SK-N-SH treated with all-trans-retinoic acid at 6 μM for 48 hours (cell line): ENCODE data around the gene ID3.

Experiments used
- ATAC-seq: fragments of 200-7000 bp; cut with Tn5 transposase; 3 replicates; pipeline ENCODE4 v1.9.1; 2020; ENCODE audit warnings: mild to moderate bottlenecking, moderate library complexity
- ARNTL ChIP-seq: fragments of 450-650 bp; formaldehyde crosslinking; IDR thresholded peaks from 2 replicates; pipeline ENCODE4 v1.5.0; 2020; ENCODE audit warnings: low read depth, mild to moderate bottlenecking, moderate library complexity, borderline replicate concordance
- BACH2 ChIP-seq: fragments of 250-450 bp; sonication (Bioruptor Pico); IDR thresholded peaks from 2 replicates; pipeline ENCODE4 v1.9.0; 2021; ENCODE audit warnings: mild to moderate bottlenecking, borderline replicate concordance
- CREB5 ChIP-seq: fragments of 250-450 bp; sonication (Bioruptor Pico); IDR thresholded peaks from 2 replicates; pipeline ENCODE4 v1.5.1; 2020; ENCODE audit warnings: low read depth, mild to moderate bottlenecking, moderate library complexity
- CSDC2 ChIP-seq: fragments of 250-450 bp; sonication (Bioruptor Pico); IDR thresholded peaks from 2 replicates; pipeline ENCODE4 v1.5.0; 2020; ENCODE audit warnings: mild to moderate bottlenecking, moderate library complexity
- ESRRG ChIP-seq: fragments of 250-450 bp; sonication (Bioruptor Pico); IDR thresholded peaks from 2 replicates; pipeline ENCODE4 v1.6.1; 2021; ENCODE audit warnings: mild to moderate bottlenecking
- ISL1 ChIP-seq: fragments of 250-450 bp; sonication (Bioruptor Pico); IDR thresholded peaks from 2 replicates; pipeline ENCODE4 v2.1.2; 2022; ENCODE audit warnings: mild to moderate bottlenecking, moderate library complexity
- OSR1 ChIP-seq: fragments of 250-450 bp; sonication (Bioruptor Pico); IDR thresholded peaks from 2 replicates; pipeline ENCODE4 v1.8.0; 2022; ENCODE audit warnings: moderate library complexity, mild to moderate bottlenecking, inconsistent platforms
- POU6F1 ChIP-seq: fragments of 250-450 bp; sonication (Bioruptor Pico); IDR thresholded peaks from 2 replicates; pipeline ENCODE4 v1.8.0; 2021; ENCODE audit warnings: low read depth, mild to moderate bottlenecking, moderate library complexity, borderline replicate concordance
- PPARA ChIP-seq: fragments of 250-450 bp; sonication (Bioruptor Pico); IDR thresholded peaks from 2 replicates; pipeline ENCODE4 v1.5.0; 2020; ENCODE audit warnings: mild to moderate bottlenecking, borderline replicate concordance
- RARB ChIP-seq: fragments of 250-450 bp; sonication (Bioruptor Pico); IDR thresholded peaks from 2 replicates; pipeline ENCODE4 v1.8.0; 2021; ENCODE audit warnings: mild to moderate bottlenecking, moderate library complexity
- TOX ChIP-seq: fragments of 250-450 bp; sonication (Bioruptor Pico); IDR thresholded peaks from 2 replicates; pipeline ENCODE4 v1.8.0; 2021; ENCODE audit warnings: mild to moderate bottlenecking, moderate library complexity, borderline replicate concordance
- TSHZ2 ChIP-seq: fragments of 250-450 bp; sonication (Bioruptor Pico); IDR thresholded peaks from 2 replicates; pipeline ENCODE4 v1.5.0; 2020; ENCODE audit warnings: mild to moderate bottlenecking, moderate library complexity
- ZC3H10 ChIP-seq: fragments of 250-450 bp; sonication (Bioruptor Pico); IDR thresholded peaks from 2 replicates; pipeline ENCODE4 v1.5.1; 2021; ENCODE audit warnings: mild to moderate bottlenecking, moderate library complexity
- ZFP30 ChIP-seq: fragments of 450-650 bp; formaldehyde crosslinking; IDR thresholded peaks from 2 replicates; pipeline ENCODE4 v1.5.0; 2022; ENCODE audit warnings: mild to moderate bottlenecking, moderate library complexity
- ZNF565 ChIP-seq: fragments of 450-650 bp; formaldehyde crosslinking; conservative IDR thresholded peaks from 2 replicates; pipeline ENCODE4 v1.5.0; 2020; ENCODE audit warnings: low read depth, mild to moderate bottlenecking, moderate library complexity
- ZNF70 ChIP-seq: fragments of 450-650 bp; formaldehyde crosslinking; IDR thresholded peaks from 2 replicates; pipeline ENCODE4 v1.5.0; 2020; ENCODE audit warnings: mild to moderate bottlenecking, moderate library complexity
- ZNF8 ChIP-seq: fragments of 450-650 bp; formaldehyde crosslinking; IDR thresholded peaks from 2 replicates; pipeline ENCODE4 v1.5.0; 2020; ENCODE audit warnings: mild to moderate bottlenecking, moderate library complexity

ID3 gene

GRCh38 chr1:23524163-23524562 is 35.1 kb downstream of the ID3 start (continued):
- TF ChIP-seq CREB5 (CRISPR knock-in tag): no peak
- no peak for TF ChIP-seq POU6F1 (CRISPR knock-in tag)

DNA sequence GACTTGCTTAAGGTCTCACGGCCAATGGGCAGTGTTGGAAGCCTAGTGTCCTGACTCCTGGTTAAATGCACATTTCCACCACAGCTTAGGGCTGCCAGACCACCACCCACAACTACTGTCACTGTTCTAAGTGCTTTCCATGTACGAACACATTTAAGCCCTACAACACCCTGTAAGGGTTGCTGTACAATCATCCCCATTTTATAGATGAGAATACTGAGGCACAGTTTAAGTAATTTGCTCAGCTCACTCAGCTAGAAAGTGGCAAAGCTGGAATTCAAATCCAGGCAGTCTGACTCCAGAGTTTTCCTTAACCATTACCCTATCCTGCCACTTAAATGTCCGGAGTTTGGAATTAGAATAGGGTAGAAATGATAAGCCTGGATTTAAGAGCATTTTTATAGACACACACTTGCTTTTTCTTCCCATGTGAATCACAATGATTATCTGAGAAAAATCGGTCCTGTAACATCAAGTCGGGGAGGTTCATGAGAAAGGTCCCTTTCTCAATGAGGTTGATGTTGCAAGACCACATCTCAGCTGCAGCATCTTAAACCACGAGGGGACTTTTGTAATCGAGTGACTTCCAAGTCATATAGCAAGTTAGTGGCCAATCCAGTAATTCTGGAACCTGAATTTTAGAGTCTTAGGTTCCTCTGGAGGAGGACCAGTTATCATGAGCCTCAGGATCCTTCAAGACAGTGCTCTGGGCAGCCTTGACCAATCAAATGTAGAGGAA is 36.9 kb downstream of the ID3 start:
- no peak for TF ChIP-seq ARNTL (CRISPR knock-in tag)
- no peak for TF ChIP-seq CSDC2 (CRISPR knock-in tag)
- no peak for TF ChIP-seq ZC3H10 (CRISPR knock-in tag)
- TF ChIP-seq POU6F1 (CRISPR knock-in tag): no peak
- TF ChIP-seq ESRRG (CRISPR knock-in tag): no peak
- no peak for TF ChIP-seq ZNF70 (CRISPR knock-in tag)
- no peak for TF ChIP-seq ZNF565
- TF ChIP-seq ISL1 (CRISPR knock-in tag): no peak
- no peak for TF ChIP-seq TOX (CRISPR knock-in tag)
- TF ChIP-seq TSHZ2 (CRISPR knock-in tag): no peak
- TF ChIP-seq OSR1: no peak
- no peak for TF ChIP-seq CREB5 (CRISPR knock-in tag)
- no peak for TF ChIP-seq ZFP30 (CRISPR knock-in tag)
- no peak for TF ChIP-seq BACH2
- no peak for TF ChIP-seq RARB (CRISPR knock-in tag)
- ATAC-seq: no peak

- no peak for TF ChIP-seq CSDC2 (CRISPR knock-in tag)
- TF ChIP-seq ZNF8 (CRISPR knock-in tag): no peak
- TF ChIP-seq ZNF565: no peak
- TF ChIP-seq POU6F1 (CRISPR knock-in tag): no peak
- no peak for TF ChIP-seq ARNTL (CRISPR knock-in tag)
- ATAC-seq: peak; percentile 64
Measured at GRCh38 chr1:23521588-23521987, 37.7 kb downstream of the ID3 start.

DNA sequence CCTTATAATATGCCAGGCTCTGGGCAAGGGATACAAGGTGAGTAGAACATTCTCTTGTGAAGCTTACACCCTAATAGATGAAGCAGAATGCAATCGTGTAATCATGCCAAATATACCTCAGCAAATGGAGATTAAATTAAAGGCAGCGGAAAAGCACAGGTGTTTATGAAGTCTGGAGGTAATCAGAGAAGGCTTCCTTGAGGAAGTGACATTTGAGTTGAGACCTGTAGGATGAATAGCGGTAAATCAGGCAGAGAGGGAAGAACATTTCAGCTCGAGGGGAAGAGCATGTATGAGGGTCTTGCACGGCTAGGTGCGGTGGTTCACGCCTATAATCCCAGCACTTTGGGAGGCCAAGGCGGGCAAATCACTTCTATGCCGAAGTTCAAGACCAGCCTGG is 41.7 kb downstream of the ID3 start:
- no peak for ATAC-seq
- TF ChIP-seq ZNF70 (CRISPR knock-in tag) (no peak), ZNF565 (no peak), PPARA (CRISPR knock-in tag) (no peak), OSR1 (no peak), TSHZ2 (CRISPR knock-in tag) (no peak)
- TF ChIP-seq, all 23 proteins: peak for 0
